Measurements from ENCODE around the gene ZC3H6.
A peak's percentile ranks its signal among the peaks of the same experiment; 100 is the strongest.

ZC3H6 gene

DNA sequence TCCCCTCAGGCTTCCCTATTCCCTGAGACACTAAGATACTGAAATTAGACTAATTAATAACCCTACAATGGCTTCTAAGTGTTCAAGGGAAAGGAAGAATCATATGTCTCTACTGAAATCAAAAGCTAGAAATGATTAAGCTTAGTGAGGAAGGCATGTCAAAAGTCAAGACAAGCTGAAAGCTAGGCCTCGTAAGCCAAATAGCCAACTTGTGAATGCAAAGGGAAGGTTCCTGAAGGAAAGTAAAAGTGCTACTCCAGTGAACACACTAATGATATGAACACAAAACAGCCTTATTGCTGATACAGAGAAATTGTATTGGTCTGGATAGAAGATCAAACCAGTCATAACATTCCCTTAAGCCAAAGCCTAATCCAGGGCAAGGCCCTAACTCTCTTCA, 30.5 kb upstream of the ZC3H6 start:
- TF ChIP-seq CTCF (IDR thresholded peaks at IDR 0.05) (no peak), ZFX (IDR thresholded peaks at IDR 0.05; ENCODE audit: borderline replicate concordance) (no peak)
- no peak overlapping the region for H3K27ac ChIP-seq

- TF ChIP-seq ZFX (IDR thresholded peaks at IDR 0.05; ENCODE audit: borderline replicate concordance): no peak
- no peak for TF ChIP-seq CTCF (IDR thresholded peaks at IDR 0.05)
- H3K27ac ChIP-seq: no peak overlapping the region
These were observed 24.1 kb upstream of the ZC3H6 start for GRCh38 chr2:112251271-112251670.

DNA sequence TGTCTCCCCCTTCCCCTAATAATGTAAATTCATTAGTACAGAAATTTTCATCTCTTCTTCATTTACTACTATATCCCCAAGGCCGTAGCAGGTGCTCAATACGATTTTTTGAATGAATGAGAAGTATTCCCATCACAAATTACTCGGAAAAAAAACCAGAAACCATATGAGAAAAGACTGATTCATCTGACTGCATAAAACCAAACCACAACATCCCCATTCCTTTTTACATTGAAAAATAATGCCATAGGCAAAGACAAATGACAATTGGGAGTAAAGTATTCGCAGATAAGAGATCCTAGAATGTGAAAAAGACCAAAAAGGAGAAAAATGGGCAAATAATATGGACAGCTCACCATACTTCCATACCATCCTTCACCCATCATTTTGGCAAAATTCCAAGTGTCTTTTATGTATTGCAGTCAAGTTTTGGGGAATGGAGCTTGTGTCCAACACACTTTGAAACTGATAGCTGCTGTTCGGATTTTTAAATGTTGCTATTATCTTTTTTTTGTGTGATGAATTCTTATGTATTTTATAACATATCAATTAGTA, 22.1 kb upstream of the ZC3H6 start:
- TF ChIP-seq CTCF (IDR thresholded peaks at IDR 0.05) (no peak), ZFX (IDR thresholded peaks at IDR 0.05; ENCODE audit: borderline replicate concordance) (no peak)
- no peak overlapping the region for H3K27ac ChIP-seq

- TF ChIP-seq ZFX (IDR thresholded peaks at IDR 0.05; ENCODE audit: borderline replicate concordance) (no peak), CTCF (IDR thresholded peaks at IDR 0.05) (0 out of 2 replicates have a peak, but pooled peaks have one; percentile 9)
These were observed 20.7 kb upstream of the ZC3H6 start, which contains the start of gene ZC3H8 for GRCh38 chr2:112254466-112255240. ZC3H8 (minus strand) TSS chr2:112255042; CDS start chr2:112254981, 61 bp downstream.

GRCh38 chr2:112255875-112256274, 19.5 kb upstream of the ZC3H6 start:
- H3K27ac ChIP-seq: no peak overlapping the region
- TF ChIP-seq ZFX (IDR thresholded peaks at IDR 0.05; ENCODE audit: borderline replicate concordance): no peak
- no peak for TF ChIP-seq CTCF (IDR thresholded peaks at IDR 0.05)

More at GRCh38 chr2:112254466-112255240, 20.7 kb upstream of the ZC3H6 start, which contains the start of gene ZC3H8:
- H3K27ac ChIP-seq: peak within 1 kb of the TSS; percentile 78

DNA sequence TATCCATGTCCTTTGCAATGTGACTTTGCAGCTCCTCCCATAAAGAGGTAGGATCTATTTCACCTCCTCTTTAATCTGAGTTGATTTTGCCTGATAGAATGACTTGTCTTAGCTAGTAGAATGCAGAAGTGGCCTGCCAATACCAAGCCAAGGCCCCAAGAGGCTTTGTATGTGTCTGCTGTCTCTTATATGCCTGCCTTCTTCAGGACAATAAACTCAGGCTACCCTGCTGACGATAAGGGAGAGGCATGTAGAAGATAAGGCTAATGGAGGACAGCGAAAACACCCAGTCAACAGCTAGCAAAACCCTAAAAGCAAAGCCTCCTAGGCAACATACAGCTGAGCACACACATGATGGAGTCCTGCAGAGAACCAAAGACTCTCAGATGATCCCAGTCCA, 18.7 kb upstream of the ZC3H6 start:
- TF ChIP-seq ZFX (IDR thresholded peaks at IDR 0.05; ENCODE audit: borderline replicate concordance) (no peak), CTCF (IDR thresholded peaks at IDR 0.05) (no peak)
- H3K27ac ChIP-seq: no peak overlapping the region

GRCh38 chr2:112257575-112257974, 17.8 kb upstream of the ZC3H6 start:
- no peak for TF ChIP-seq ZFX (IDR thresholded peaks at IDR 0.05; ENCODE audit: borderline replicate concordance)
- no peak for TF ChIP-seq CTCF (IDR thresholded peaks at IDR 0.05)
- no peak overlapping the region for H3K27ac ChIP-seq

Measured in 22Rv1 (cell line).